Measurements from ENCODE around the gene CORO1C.

DNA sequence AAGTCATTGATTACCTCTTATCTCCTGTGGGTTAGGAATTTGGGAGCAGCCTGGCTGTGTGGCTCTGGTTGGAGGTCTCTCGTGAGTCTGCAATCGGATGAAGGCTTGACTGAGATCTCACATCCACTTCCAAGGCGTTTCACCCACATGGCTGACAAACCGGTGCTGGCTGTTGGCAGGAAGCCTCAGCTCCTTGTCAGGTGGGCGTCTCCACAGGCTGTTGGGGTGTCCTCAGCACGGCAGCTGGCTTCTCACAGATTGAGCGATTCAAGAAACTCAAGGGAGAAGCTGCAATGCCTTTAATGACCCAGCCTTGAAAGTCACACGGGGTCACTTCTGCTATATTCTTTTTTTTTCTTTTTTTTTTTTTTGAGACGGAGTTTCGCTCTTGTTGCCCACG is 28.6 kb upstream of the CORO1C start:
- TF ChIP-seq EZH2 (IDR thresholded peaks at IDR 0.05; ENCODE audit: low read depth) = no peak
- TF ChIP-seq, protein P1, sequence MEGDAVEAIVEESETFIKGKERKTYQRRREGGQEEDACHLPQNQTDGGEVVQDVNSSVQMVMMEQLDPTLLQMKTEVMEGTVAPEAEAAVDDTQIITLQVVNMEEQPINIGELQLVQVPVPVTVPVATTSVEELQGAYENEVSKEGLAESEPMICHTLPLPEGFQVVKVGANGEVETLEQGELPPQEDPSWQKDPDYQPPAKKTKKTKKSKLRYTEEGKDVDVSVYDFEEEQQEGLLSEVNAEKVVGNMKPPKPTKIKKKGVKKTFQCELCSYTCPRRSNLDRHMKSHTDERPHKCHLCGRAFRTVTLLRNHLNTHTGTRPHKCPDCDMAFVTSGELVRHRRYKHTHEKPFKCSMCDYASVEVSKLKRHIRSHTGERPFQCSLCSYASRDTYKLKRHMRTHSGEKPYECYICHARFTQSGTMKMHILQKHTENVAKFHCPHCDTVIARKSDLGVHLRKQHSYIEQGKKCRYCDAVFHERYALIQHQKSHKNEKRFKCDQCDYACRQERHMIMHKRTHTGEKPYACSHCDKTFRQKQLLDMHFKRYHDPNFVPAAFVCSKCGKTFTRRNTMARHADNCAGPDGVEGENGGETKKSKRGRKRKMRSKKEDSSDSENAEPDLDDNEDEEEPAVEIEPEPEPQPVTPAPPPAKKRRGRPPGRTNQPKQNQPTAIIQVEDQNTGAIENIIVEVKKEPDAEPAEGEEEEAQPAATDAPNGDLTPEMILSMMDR (conservative IDR thresholded peaks at IDR 0.05) = no peak

All from PC-9 (cell line).